Islet of Langerhans (tissue), 1 donor: ENCODE measurements around the gene VWCE.
"Not testable (repeated sequence)": the region's sequence is repeated elsewhere in the genome, so short reads cannot be mapped to it uniquely, and the experiment has no call there.

Experiments
- FAIRE-seq: peaks from one replicate; lab custom pipeline; 2011; peaks lifted over from hg19 to GRCh38; lab: Jason Lieb, UNC

Gene VWCE

GRCh38 chr11:61254403-61255025 is 40.6 kb downstream of the VWCE start:
- no peak for FAIRE-seq

GRCh38 chr11:61252332-61252731 is 42.8 kb downstream of the VWCE start:
- not testable (repeated sequence) for FAIRE-seq

- FAIRE-seq: not testable (repeated sequence)
Observed at GRCh38 chr11:61250796-61251765, 44.0 kb downstream of the VWCE start.

DNA sequence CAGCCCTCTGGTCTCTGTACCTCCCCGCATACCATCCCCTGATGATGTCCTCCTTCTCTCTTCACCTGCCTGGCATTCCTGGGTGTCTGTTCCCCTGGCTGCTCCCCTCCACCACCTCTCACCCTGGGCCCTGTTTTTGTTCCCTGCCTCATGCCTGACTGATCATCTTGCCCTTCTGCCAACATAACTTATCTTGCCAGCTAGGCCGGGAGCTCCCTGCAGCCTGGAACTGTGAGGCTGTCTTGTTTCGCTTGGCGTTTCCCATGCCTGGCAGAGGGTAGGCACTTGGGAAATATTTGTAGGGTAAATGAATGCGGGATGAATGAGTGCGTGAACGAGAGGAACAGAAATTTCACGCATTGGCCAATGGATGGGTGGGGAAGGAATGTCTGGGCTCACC is 45.9 kb downstream of the VWCE start:
- not testable (repeated sequence) for FAIRE-seq

- FAIRE-seq: not testable (repeated sequence)
Observed at GRCh38 chr11:61248071-61248470, 47.0 kb downstream of the VWCE start.

- not testable (repeated sequence) for FAIRE-seq
Observed at GRCh38 chr11:61245284-61245964, 49.7 kb downstream of the VWCE start.

DNA sequence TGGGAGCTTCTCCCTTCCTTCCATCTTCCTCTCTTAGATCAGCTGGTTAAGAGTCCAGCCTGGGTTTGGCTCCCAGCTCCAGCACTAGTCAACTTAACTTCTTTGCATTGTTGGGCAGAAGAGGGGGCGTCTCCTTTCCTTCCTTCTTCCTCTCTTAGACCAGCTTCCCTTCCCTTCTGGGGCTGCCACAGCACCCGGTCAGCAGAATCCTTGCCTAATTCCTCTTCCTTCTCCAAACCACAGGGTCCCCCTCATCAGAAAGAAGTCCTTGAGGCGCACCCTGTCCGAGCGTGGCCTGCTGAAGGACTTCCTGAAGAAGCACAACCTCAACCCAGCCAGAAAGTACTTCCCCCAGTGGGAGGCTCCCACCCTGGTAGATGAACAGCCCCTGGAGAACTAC is 53.6 kb downstream of the VWCE start:
- FAIRE-seq: not testable (repeated sequence)

GRCh38 chr11:61240875-61241274 is 54.2 kb downstream of the VWCE start, which contains the start of gene PGA5:
TSS of gene PGA5 (plus strand) at chr11:61241175. CDS start at chr11:61241227, 52 bp downstream.
- FAIRE-seq: not testable (repeated sequence)

DNA sequence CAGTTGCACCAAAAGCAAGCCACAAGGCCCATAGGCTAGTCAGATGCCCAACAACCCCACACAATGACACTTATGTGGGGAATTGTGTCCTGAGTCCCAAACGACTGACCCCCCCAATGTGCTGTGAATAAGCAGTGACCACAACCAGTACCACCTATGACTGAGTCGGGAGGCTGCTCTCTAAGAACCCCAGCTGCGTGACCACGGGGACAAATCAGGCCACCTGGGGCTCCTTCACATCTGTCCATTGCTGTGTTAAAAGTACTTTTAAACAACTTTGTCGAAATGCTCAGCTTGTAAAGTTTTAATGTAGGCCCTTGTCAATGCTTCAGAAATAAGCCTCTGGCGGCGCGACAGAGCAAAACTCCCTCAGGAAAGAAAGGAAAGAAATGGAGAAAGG is 54.8 kb downstream of the VWCE start:
- FAIRE-seq: not testable (repeated sequence)

GRCh38 chr11:61237130-61237529 is 58.0 kb downstream of the VWCE start:
- not testable (repeated sequence) for FAIRE-seq

GRCh38 chr11:61232548-61233145 is 62.5 kb downstream of the VWCE start:
- FAIRE-seq: not testable (repeated sequence)

GRCh38 chr11:61231585-61231984 is 63.5 kb downstream of the VWCE start:
- not testable (repeated sequence) for FAIRE-seq

- FAIRE-seq: not testable (repeated sequence)
Observed at GRCh38 chr11:61231033-61231432, 64.1 kb downstream of the VWCE start.

- FAIRE-seq: not testable (repeated sequence)
Observed at GRCh38 chr11:61229458-61229857, 65.7 kb downstream of the VWCE start.

GRCh38 chr11:61226457-61227137 is 68.5 kb downstream of the VWCE start:
- FAIRE-seq: not testable (repeated sequence)

- FAIRE-seq: not testable (repeated sequence)
Observed at GRCh38 chr11:61222692-61223091, 72.4 kb downstream of the VWCE start.

DNA sequence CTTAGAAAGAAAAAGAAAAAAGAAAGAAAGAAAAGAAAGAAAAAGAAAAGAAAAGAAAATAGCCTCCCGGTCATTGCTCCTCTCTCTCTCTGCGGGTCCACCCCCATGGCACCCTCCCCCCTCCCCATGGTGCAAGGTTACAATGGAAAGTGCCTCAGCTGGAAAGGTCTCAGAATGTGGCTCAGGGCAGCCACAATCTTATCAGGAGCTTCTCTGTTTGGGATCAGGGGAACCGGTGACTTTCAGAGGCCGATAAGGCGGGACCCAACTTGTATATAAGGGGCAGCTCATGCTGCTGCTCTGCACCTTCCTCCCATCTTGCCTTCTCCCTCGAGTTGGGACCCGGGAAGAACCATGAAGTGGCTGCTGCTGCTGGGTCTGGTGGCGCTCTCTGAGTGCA is 73.1 kb downstream of the VWCE start, which contains the start of gene PGA4:
PGA4 (plus strand) TSS at position 301 of the 400 bp plus-strand sequence; CDS start at position 355, 54 bp downstream.
- FAIRE-seq: not testable (repeated sequence)

DNA sequence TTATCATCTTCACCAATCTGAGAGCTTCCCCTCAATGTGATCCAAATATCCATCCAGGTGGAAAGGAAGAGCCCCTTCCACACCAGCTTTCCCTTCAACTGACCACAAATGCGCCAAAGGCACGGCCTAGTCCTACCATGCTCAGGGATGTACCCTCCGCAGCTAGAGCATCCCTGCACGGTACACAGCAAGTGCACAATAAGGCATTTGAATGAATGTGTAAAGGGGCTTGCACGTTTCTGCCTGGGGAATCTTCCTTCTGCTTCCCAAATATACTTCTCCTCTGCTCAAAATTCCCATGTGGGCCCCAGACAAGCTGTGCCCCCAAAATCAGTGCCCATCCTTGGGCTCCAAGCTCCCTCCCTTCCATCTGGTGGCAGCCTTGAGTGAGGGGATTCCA is 76.1 kb downstream of the VWCE start:
- FAIRE-seq: not testable (repeated sequence)

DNA sequence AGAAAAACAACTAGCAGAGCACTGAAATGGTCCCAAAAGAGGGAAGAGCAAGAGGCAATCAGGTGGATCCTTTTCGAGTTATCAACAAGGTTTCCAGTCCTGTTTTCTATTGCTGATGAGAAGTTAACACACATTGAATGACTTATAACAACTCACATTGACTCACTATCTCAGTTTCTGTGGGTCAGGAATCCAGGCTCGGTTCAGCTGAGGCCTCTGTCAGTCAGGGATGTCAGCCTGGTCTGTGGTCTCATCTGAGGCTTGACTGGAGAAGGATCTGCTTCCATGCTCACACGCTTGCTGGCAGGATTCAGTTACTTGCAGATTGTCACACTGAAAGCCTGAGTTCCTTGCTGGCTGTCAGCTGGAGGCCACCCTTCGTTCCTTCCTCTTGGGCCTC is 76.8 kb downstream of the VWCE start:
- FAIRE-seq: not testable (repeated sequence)

DNA sequence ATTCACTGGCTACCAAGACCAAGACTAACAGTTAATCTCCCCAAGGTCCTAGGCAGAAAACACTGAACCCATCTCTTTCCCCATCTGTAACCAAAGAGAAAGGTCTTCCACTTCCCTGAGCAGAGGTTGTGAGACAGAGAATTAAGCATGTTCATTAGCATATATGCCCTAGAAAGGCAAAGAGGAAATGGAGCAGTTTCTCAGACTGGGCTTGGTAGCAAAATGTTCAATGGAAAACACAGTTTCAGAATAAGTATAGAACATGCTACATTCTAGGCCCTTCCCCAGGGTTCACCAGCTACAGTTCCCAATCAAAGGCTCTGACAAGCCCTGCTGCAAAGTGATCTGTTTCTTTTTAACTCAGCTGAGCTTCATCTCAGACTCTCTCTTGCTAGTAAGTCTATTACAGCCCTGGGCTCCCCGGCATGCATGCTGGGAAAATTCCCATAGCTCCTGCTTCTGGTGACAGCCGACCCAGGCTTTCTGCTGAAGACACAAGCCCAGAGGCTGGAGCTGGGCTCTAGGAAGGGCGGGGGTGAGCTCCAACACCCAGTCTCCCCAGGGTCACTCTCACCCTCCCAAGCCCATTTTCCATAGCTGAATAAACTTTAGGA is 81.3 kb downstream of the VWCE start:
- FAIRE-seq: not testable (repeated sequence)

- FAIRE-seq: not testable (repeated sequence)
Observed at GRCh38 chr11:61212202-61212601, 82.9 kb downstream of the VWCE start.
